ENCODE results near the gene PPP3CB.

DNA sequence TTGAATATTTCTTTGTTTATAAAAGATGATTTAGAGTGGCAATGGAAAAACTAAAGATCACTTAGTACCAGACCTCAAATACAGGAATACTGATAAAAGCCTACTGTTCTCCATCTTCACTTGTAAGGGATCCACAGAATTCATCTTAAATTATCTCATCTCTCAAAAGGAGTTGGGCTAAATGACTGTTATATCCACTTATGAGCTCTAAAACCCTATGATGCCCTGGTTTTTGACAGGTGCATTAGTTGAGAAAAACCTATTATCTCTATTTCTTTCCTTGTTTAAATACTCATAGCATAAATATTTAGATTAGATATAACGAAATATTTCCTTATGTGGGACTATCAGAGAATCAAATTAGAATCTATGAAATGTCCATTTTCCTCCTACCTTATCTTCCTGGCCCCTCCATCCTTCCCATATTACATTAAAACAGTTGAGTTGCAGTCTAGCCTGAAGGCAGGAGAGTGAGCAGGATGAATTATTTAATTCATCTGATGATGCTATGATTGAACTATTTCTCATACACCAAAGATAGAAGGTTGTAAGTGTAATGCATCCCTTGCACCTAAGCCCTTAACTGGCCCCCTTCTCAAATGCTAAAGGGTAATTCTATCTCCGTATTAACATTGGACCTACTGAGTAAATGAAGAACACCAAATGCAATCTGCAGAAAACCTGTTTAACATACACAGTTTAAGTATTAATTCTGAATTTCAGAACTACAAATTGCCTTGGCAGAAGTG lies 29.7 kb downstream of the PPP3CB start:
- TF ChIP-seq, protein P1, sequence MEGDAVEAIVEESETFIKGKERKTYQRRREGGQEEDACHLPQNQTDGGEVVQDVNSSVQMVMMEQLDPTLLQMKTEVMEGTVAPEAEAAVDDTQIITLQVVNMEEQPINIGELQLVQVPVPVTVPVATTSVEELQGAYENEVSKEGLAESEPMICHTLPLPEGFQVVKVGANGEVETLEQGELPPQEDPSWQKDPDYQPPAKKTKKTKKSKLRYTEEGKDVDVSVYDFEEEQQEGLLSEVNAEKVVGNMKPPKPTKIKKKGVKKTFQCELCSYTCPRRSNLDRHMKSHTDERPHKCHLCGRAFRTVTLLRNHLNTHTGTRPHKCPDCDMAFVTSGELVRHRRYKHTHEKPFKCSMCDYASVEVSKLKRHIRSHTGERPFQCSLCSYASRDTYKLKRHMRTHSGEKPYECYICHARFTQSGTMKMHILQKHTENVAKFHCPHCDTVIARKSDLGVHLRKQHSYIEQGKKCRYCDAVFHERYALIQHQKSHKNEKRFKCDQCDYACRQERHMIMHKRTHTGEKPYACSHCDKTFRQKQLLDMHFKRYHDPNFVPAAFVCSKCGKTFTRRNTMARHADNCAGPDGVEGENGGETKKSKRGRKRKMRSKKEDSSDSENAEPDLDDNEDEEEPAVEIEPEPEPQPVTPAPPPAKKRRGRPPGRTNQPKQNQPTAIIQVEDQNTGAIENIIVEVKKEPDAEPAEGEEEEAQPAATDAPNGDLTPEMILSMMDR (IDR thresholded peaks at IDR 0.05) = no peak
- no peak for TF ChIP-seq POLR2A (IDR thresholded peaks at IDR 0.05)
